GM18505 (cell line): ENCODE measurements around the gene STX2.
"Not testable (repeated sequence)": the region's sequence is repeated elsewhere in the genome, so short reads cannot be mapped to it uniquely, and the experiment has no call there.

Experiments used
- ATAC-seq: cut with Tn5 transposase; IDR thresholded peaks from one replicate; pipeline ENCODE4 v1.9.1; 2021; ENCODE audit not compliant: unreplicated experiment
- POLR2A ChIP-seq: IDR thresholded peaks from 4 replicates; pipeline ENCODE4 v1.6.1; 2011; ENCODE audit warnings: borderline replicate concordance; ENCODE audit not compliant: insufficient read depth, insufficient read length; ENCODE audit errors: extremely low read depth

Gene STX2

GRCh38 chr12:130858084-130858483, 19.0 kb upstream of the STX2 start:
- ATAC-seq, result no peak
- no peak for TF ChIP-seq POLR2A

GRCh38 chr12:130856088-130856487, 17.0 kb upstream of the STX2 start:
- no peak for ATAC-seq
- TF ChIP-seq POLR2A, result no peak

GRCh38 chr12:130850418-130851021, 11.5 kb upstream of the STX2 start:
- TF ChIP-seq POLR2A, result no peak
- ATAC-seq, result no peak

- no peak for ATAC-seq
- TF ChIP-seq POLR2A, result no peak
Observed at GRCh38 chr12:130849561-130850417, 10.7 kb upstream of the STX2 start.

- ATAC-seq, result not testable (repeated sequence)
Observed at GRCh38 chr12:130848785-130849305, 9.8 kb upstream of the STX2 start.

- not testable (repeated sequence) for ATAC-seq
Observed at GRCh38 chr12:130848105-130848504, 9.1 kb upstream of the STX2 start.

GRCh38 chr12:130847112-130847511, 8.1 kb upstream of the STX2 start:
- ATAC-seq, result no peak
- TF ChIP-seq POLR2A, result no peak

- no peak for TF ChIP-seq POLR2A
- ATAC-seq, result no peak
Observed at GRCh38 chr12:130846369-130846768, 7.3 kb upstream of the STX2 start.

GRCh38 chr12:130839770-130840404, 837 bp upstream of the STX2 start:
- TF ChIP-seq POLR2A, result no peak

GRCh38 chr12:130838284-130838950, 633 bp downstream of the STX2 start:
- ATAC-seq, result peak; percentile 20

More at GRCh38 chr12:130839770-130840404, 837 bp upstream of the STX2 start:
- no peak for ATAC-seq

GRCh38 chr12:130835436-130835835, 3.6 kb downstream of the STX2 start:
- TF ChIP-seq POLR2A, result no peak

More at GRCh38 chr12:130838284-130838950, 633 bp downstream of the STX2 start:
- no peak for TF ChIP-seq POLR2A

GRCh38 chr12:130835011-130835410, 4.0 kb downstream of the STX2 start:
- ATAC-seq, result no peak
- TF ChIP-seq POLR2A, result no peak

More at GRCh38 chr12:130835436-130835835, 3.6 kb downstream of the STX2 start:
- ATAC-seq, result no peak

- no peak for ATAC-seq
- TF ChIP-seq POLR2A, result no peak
Observed at GRCh38 chr12:130832561-130833209, 6.4 kb downstream of the STX2 start.
